ENCODE measurements around the gene CCDC171. TPM values are rescaled to one million over a fixed set of nuclear protein-coding genes. Genes with fewer than 3 reads are reported as not detected.

The CCDC171 gene
- total and polyA plus RNA-seq, 2 experiments from 2014 or later: 4.4 to 5.1 TPM

DNA sequence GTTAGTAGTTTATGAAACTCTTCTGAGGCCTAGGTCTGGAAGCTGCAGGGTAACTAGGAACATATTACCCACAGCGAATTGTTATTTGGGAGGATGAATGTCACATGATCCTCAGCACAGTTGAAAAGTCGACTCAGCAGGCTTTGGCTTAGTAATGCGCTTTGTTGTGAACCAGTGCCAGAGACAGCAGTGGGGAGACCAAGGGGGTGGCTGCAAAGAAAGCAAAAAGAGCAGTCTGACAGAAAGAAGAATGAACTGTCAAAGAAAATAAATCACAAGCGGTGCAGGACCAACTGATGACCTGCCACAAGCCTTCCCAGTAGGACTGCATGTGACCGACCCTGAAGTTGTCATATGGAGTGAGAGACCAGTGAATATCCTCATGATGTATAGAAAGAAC lies 170.0 kb downstream of the CCDC171 start (continued):
- TF ChIP-seq, protein P1, sequence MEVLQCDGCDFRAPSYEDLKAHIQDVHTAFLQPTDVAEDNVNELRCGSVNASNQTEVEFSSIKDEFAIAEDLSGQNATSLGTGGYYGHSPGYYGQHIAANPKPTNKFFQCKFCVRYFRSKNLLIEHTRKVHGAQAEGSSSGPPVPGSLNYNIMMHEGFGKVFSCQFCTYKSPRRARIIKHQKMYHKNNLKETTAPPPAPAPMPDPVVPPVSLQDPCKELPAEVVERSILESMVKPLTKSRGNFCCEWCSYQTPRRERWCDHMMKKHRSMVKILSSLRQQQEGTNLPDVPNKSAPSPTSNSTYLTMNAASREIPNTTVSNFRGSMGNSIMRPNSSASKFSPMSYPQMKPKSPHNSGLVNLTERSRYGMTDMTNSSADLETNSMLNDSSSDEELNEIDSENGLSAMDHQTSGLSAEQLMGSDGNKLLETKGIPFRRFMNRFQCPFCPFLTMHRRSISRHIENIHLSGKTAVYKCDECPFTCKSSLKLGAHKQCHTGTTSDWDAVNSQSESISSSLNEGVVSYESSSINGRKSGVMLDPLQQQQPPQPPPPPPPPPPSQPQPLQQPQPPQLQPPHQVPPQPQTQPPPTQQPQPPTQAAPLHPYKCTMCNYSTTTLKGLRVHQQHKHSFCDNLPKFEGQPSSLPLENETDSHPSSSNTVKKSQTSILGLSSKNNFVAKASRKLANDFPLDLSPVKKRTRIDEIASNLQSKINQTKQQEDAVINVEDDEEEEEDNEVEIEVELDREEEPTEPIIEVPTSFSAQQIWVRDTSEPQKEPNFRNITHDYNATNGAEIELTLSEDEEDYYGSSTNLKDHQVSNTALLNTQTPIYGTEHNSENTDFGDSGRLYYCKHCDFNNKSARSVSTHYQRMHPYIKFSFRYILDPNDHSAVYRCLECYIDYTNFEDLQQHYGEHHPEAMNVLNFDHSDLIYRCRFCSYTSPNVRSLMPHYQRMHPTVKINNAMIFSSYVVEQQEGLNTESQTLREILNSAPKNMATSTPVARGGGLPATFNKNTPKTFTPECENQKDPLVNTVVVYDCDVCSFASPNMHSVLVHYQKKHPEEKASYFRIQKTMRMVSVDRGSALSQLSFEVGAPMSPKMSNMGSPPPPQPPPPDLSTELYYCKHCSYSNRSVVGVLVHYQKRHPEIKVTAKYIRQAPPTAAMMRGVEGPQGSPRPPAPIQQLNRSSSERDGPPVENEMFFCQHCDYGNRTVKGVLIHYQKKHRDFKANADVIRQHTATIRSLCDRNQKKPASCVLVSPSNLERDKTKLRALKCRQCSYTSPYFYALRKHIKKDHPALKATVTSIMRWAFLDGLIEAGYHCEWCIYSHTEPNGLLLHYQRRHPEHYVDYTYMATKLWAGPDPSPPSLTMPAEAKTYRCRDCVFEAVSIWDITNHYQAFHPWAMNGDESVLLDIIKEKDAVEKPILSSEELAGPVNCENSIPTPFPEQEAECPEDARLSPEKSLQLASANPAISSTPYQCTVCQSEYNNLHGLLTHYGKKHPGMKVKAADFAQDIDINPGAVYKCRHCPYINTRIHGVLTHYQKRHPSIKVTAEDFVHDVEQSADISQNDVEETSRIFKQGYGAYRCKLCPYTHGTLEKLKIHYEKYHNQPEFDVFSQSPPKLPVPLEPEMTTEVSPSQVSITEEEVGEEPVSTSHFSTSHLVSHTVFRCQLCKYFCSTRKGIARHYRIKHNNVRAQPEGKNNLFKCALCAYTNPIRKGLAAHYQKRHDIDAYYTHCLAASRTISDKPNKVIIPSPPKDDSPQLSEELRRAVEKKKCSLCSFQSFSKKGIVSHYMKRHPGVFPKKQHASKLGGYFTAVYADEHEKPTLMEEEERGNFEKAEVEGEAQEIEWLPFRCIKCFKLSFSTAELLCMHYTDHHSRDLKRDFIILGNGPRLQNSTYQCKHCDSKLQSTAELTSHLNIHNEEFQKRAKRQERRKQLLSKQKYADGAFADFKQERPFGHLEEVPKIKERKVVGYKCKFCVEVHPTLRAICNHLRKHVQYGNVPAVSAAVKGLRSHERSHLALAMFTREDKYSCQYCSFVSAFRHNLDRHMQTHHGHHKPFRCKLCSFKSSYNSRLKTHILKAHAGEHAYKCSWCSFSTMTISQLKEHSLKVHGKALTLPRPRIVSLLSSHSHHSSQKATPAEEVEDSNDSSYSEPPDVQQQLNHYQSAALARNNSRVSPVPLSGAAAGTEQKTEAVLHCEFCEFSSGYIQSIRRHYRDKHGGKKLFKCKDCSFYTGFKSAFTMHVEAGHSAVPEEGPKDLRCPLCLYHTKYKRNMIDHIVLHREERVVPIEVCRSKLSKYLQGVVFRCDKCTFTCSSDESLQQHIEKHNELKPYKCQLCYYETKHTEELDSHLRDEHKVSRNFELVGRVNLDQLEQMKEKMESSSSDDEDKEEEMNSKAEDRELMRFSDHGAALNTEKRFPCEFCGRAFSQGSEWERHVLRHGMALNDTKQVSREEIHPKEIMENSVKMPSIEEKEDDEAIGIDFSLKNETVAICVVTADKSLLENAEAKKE (CRISPR knock-in tag; IDR thresholded peaks at IDR 0.05): no peak
- TF ChIP-seq STAT1 (IDR thresholded peaks at IDR 0.05; ENCODE audit: unreplicated experiment): no peak
- TF ChIP-seq, protein P2, sequence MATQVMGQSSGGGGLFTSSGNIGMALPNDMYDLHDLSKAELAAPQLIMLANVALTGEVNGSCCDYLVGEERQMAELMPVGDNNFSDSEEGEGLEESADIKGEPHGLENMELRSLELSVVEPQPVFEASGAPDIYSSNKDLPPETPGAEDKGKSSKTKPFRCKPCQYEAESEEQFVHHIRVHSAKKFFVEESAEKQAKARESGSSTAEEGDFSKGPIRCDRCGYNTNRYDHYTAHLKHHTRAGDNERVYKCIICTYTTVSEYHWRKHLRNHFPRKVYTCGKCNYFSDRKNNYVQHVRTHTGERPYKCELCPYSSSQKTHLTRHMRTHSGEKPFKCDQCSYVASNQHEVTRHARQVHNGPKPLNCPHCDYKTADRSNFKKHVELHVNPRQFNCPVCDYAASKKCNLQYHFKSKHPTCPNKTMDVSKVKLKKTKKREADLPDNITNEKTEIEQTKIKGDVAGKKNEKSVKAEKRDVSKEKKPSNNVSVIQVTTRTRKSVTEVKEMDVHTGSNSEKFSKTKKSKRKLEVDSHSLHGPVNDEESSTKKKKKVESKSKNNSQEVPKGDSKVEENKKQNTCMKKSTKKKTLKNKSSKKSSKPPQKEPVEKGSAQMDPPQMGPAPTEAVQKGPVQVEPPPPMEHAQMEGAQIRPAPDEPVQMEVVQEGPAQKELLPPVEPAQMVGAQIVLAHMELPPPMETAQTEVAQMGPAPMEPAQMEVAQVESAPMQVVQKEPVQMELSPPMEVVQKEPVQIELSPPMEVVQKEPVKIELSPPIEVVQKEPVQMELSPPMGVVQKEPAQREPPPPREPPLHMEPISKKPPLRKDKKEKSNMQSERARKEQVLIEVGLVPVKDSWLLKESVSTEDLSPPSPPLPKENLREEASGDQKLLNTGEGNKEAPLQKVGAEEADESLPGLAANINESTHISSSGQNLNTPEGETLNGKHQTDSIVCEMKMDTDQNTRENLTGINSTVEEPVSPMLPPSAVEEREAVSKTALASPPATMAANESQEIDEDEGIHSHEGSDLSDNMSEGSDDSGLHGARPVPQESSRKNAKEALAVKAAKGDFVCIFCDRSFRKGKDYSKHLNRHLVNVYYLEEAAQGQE (IDR thresholded peaks at IDR 0.05; ENCODE audit: unreplicated experiment): no peak

DNA sequence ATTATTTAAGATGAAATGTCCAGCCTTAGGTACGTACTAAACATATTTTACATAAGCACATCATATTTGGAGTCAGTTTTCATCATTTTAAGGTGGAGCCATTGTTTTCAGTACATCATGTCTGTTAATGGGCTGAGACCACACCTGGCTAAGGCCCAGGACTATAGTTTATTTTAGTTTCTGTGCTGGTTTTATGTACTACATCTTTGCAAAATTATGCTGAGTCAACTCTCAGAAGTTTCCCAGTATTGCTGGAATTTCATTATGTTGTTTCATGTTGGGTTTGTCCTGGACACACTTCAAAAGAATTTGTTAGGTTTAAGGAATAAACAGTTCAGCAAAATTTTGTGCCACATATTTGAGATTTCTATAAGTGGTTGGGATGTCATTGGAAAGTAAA lies 171.2 kb downstream of the CCDC171 start:
- H3K9me2 ChIP-seq (ENCODE audit: insufficient read depth): no peaks in the 10 kb centered on the region
- H2AFZ ChIP-seq: no peak overlapping the region
- no peaks in the 10 kb centered on the region for H3K27me3 ChIP-seq (ENCODE audit: insufficient read depth)
- Mint-ChIP-seq H3K4me1 (peaks cover 11% of the 10 kb centered on the region), H3K9me3 (no peaks in the 10 kb centered on the region), H3K4me3 (no peak overlapping the region), H3K27ac (no peak overlapping the region), H3K27me3 (ENCODE audit: insufficient read depth, low read depth, poor library complexity) (no peaks in the 10 kb centered on the region), H3K36me3 (ENCODE audit: low read depth) (no peaks in the 10 kb centered on the region)
- H4K20me1 ChIP-seq (replicated peaks; ENCODE audit: insufficient read depth): no peaks in the 10 kb centered on the region
- no peaks in the 10 kb centered on the region for H3F3A ChIP-seq (replicated peaks; ENCODE audit: low read depth)
- H3K79me2 ChIP-seq (replicated peaks; ENCODE audit: insufficient read depth): no peaks in the 10 kb centered on the region
- no peak for ATAC-seq
- no peak overlapping the region for H3K27ac ChIP-seq (ENCODE audit: low read depth)
- no peak for DNase-seq (ENCODE audit: low spot score)
- H3K4me1 ChIP-seq (ENCODE audit: insufficient read depth): peaks cover 17% of the 10 kb centered on the region
- H3K36me3 ChIP-seq (ENCODE audit: insufficient read depth): no peaks in the 10 kb centered on the region
- no peak overlapping the region for H3K4me2 ChIP-seq
- TF ChIP-seq EZH2phosphoT487 (IDR thresholded peaks at IDR 0.05; ENCODE audit: unreplicated experiment): no peak
- H3K4me3 ChIP-seq: no peak overlapping the region

Data from GM23338 (cell line).